H1 (cell line): Measurements from ENCODE around the gene TLCD2. TPM values are rescaled to one million over a fixed set of nuclear protein-coding genes. Genes with fewer than 3 reads are reported as not detected.

Source experiments
- CTCF ChIA-PET: fragments of 300-600 bp; sonication (Branson Sonifier 250); formaldehyde crosslinking; loops from one replicate; lab custom pipeline; 2021; ENCODE audit not compliant: partially characterized antibody; lab: Charles Lee
- POLR2A ChIA-PET: fragments of 300-600 bp; sonication (Branson Sonifier 250); formaldehyde crosslinking; loops from one replicate; lab custom pipeline; 2021; ENCODE audit warnings: inconsistent platforms; ENCODE audit not compliant: partially characterized antibody; lab: Charles Lee
- DNase-seq, 2 experiments: peaks; one replicate each; pipeline versions ENCODE4 v3.0.0 to v3.0.0-alpha.2; 2010 to 2022; ENCODE audit warnings: low spot score in 2 of 2, low read depth in 1 of 2, mixed read lengths in 1 of 2
- FAIRE-seq: peaks from 2 replicates; lab custom pipeline; 2011; peaks lifted over from hg19 to GRCh38; lab: Jason Lieb, UNC
- H2AFZ ChIP-seq: 2 replicates; pipeline ENCODE4 v1.8.1; 2012; ENCODE audit warnings: low read length, inconsistent platforms
- H2AK5ac ChIP-seq: 2 replicates; pipeline ENCODE4 v1.6.1; 2013; ENCODE audit warnings: low read depth, low read length
- H2BK120ac ChIP-seq: replicated peaks from 2 replicates; pipeline ENCODE3; 2013; ENCODE audit warnings: low read depth, low read length, inconsistent platforms
- H2BK12ac ChIP-seq: 2 replicates; pipeline ENCODE4 v1.6.1; 2013; ENCODE audit warnings: low read depth, low read length
- H2BK15ac ChIP-seq: 2 replicates; pipeline ENCODE4 v1.6.1; 2013; ENCODE audit warnings: low read length
- H2BK20ac ChIP-seq: 2 replicates; pipeline ENCODE4 v1.6.1; 2013; ENCODE audit warnings: low read length
- H2BK5ac ChIP-seq: 2 replicates; pipeline ENCODE4 v1.6.1; 2013; ENCODE audit warnings: low read depth, low read length
- H3K14ac ChIP-seq: 2 replicates; pipeline ENCODE4 v1.6.1; 2013; ENCODE audit warnings: inconsistent platforms; ENCODE audit not compliant: insufficient read length
- H3K18ac ChIP-seq: 2 replicates; pipeline ENCODE4 v1.6.1; 2013; ENCODE audit warnings: low read length; ENCODE audit errors: extremely low read depth
- H3K23ac ChIP-seq: 2 replicates; pipeline ENCODE4 v1.6.1; 2013; ENCODE audit warnings: inconsistent platforms; ENCODE audit not compliant: insufficient read length
- H3K23me2 ChIP-seq: 2 replicates; pipeline ENCODE4 v1.6.1; 2013; ENCODE audit warnings: low read depth, low read length
- H3K27ac ChIP-seq: 2 replicates; pipeline ENCODE4 v1.6.1; 2011; ENCODE audit warnings: low read depth, low read length, inconsistent platforms
- H3K27me3 ChIP-seq, 4 experiments: replicated peaks in 1 of 4; 1 replicate in 1 of 4; 2 replicates in 3 of 4; pipeline versions ENCODE4 v1.6.1 to v1.8.1; 2011 to 2013; ENCODE audit warnings: low read length in 3 of 4, mild to moderate bottlenecking in 3 of 4, inconsistent platforms in 2 of 4, mixed read lengths in 2 of 4, moderate library complexity in 1 of 4; ENCODE audit not compliant: control insufficient read depth in 3 of 4, insufficient read depth in 3 of 4; ENCODE audit errors: extremely low read depth in 1 of 4
- H3K36me3 ChIP-seq, 4 experiments: 2 replicates each; pipeline versions ENCODE4 v1.6.1 to v1.8.1; 2011 to 2013; ENCODE audit warnings: mild to moderate bottlenecking in 4 of 4, low read length in 3 of 4, moderate library complexity in 2 of 4, control low read depth in 1 of 4, inconsistent platforms in 1 of 4; ENCODE audit not compliant: insufficient read depth in 4 of 4, control insufficient read depth in 2 of 4
- H3K4ac ChIP-seq: replicated peaks from 2 replicates; pipeline ENCODE3; 2013; ENCODE audit warnings: low read length, low read depth, mixed read lengths, inconsistent platforms; ENCODE audit not compliant: insufficient read length
- H3K4me1 ChIP-seq, 4 experiments: replicated peaks in 1 of 4; 1 replicate in 1 of 4; 2 replicates in 3 of 4; pipeline versions ENCODE4 v1.6.1 to v1.8.1; 2011 to 2013; ENCODE audit warnings: low read length in 3 of 4, inconsistent platforms in 2 of 4, mixed read lengths in 1 of 4; ENCODE audit not compliant: insufficient read depth in 4 of 4, control insufficient read depth in 3 of 4
- H3K4me2 ChIP-seq, 2 experiments: 2 replicates each; pipeline versions ENCODE4 v1.6.1 to v1.8.1; 2011 to 2013; ENCODE audit warnings: low read depth in 2 of 2, low read length in 2 of 2, control low read depth in 1 of 2, inconsistent platforms in 1 of 2, mild to moderate bottlenecking in 1 of 2; ENCODE audit not compliant: insufficient read depth in 1 of 2
- H3K4me3 ChIP-seq, 4 experiments: fragments of 200-600, 300-600 bp in 1 of 4; sonication (generic), shearing (Covaris generic), sonication (Bioruptor Twin) in 1 of 4; 2 replicates each; pipeline versions ENCODE4 v1.5.1 to v1.8.1; 2011 to 2016; ENCODE audit warnings: low read length in 4 of 4, low read depth in 3 of 4, control low read depth in 2 of 4, inconsistent platforms in 2 of 4, mild to moderate bottlenecking in 2 of 4, mixed read lengths in 1 of 4, moderate library complexity in 1 of 4; ENCODE audit not compliant: insufficient read depth in 2 of 4; ENCODE audit errors: extremely low read depth in 1 of 4
- H3K56ac ChIP-seq: replicated peaks from 2 replicates; pipeline ENCODE3; 2013; ENCODE audit warnings: low read depth, mild to moderate bottlenecking, mixed read lengths, low read length, inconsistent platforms; ENCODE audit not compliant: insufficient read length
- H3K79me1 ChIP-seq: 2 replicates; pipeline ENCODE4 v1.6.1; 2013; ENCODE audit warnings: low read depth, low read length, control low read depth
- H3K79me2 ChIP-seq, 2 experiments: 2 replicates each; pipeline versions ENCODE4 v1.6.1 to v1.8.1; 2012 to 2013; ENCODE audit warnings: low read length in 2 of 2, mild to moderate bottlenecking in 2 of 2, inconsistent platforms in 1 of 2; ENCODE audit not compliant: insufficient read depth in 2 of 2, control insufficient read depth in 1 of 2
- H3K9ac ChIP-seq, 4 experiments: replicated peaks in 1 of 4; 1 replicate in 1 of 4; 2 replicates in 3 of 4; pipeline versions ENCODE4 v1.6.1 to v1.8.1; 2011 to 2013; ENCODE audit warnings: low read depth in 3 of 4, low read length in 3 of 4, control low read depth in 2 of 4, mild to moderate bottlenecking in 2 of 4, moderate library complexity in 2 of 4, inconsistent platforms in 1 of 4; ENCODE audit errors: extremely low read depth in 1 of 4
- H3K9me3 ChIP-seq, 2 experiments: 2 replicates each; pipeline versions ENCODE4 v1.6.1 to v1.8.1; 2012 to 2013; ENCODE audit warnings: mild to moderate bottlenecking in 2 of 2, moderate library complexity in 2 of 2, control low read depth in 1 of 2, inconsistent platforms in 1 of 2, low read depth in 1 of 2, low read length in 1 of 2, mixed read lengths in 1 of 2; ENCODE audit not compliant: insufficient read depth in 2 of 2
- H4K20me1 ChIP-seq, 2 experiments: replicated peaks in 1 of 2; 2 replicates each; pipeline versions ENCODE3 to v1.8.1; 2011 to 2013; ENCODE audit warnings: inconsistent platforms in 2 of 2, low read length in 2 of 2, mild to moderate bottlenecking in 1 of 2; ENCODE audit not compliant: insufficient read depth in 2 of 2, control insufficient read depth in 1 of 2
- H4K5ac ChIP-seq: 2 replicates; pipeline ENCODE4 v1.6.1; 2013; ENCODE audit warnings: low read length, low read depth, mixed read lengths, inconsistent platforms; ENCODE audit not compliant: insufficient read length
- H4K8ac ChIP-seq: 2 replicates; pipeline ENCODE4 v1.8.0; 2013; ENCODE audit warnings: mild to moderate bottlenecking, moderate library complexity, low read length, inconsistent platforms; ENCODE audit not compliant: insufficient read depth; ENCODE audit errors: extremely low read depth
- H4K91ac ChIP-seq: replicated peaks from 2 replicates; pipeline ENCODE3; 2013; ENCODE audit warnings: low read length, mixed read lengths, inconsistent platforms; ENCODE audit not compliant: insufficient read length
- CHD2 ChIP-seq: IDR thresholded peaks from 2 replicates; pipeline ENCODE4 v1.6.1; 2012; ENCODE audit warnings: low read length, improper control_type of control experiment
- E2F6 ChIP-seq: IDR thresholded peaks from 2 replicates; pipeline ENCODE4 v1.6.1; 2012; ENCODE audit warnings: inconsistent platforms
- GABPA ChIP-seq: IDR thresholded peaks from 2 replicates; pipeline ENCODE4 v1.6.1; 2011; ENCODE audit warnings: mild to moderate bottlenecking, low read length, moderate library complexity, borderline replicate concordance; ENCODE audit not compliant: insufficient read depth
- JUND ChIP-seq: IDR thresholded peaks from 2 replicates; pipeline ENCODE4 v1.6.1; 2011; ENCODE audit warnings: mild to moderate bottlenecking, improper control_type of control experiment, low read length
- KDM1A ChIP-seq: fragments of 200-600, 300-600 bp; sonication (generic); IDR thresholded peaks from 2 replicates; pipeline ENCODE4 v1.7.1; 2016; ENCODE audit warnings: mild to moderate bottlenecking, low read length, borderline replicate concordance
- MAX ChIP-seq: IDR thresholded peaks from 2 replicates; pipeline ENCODE4 v1.6.1; 2012; ENCODE audit warnings: inconsistent platforms
- SIRT6 ChIP-seq: IDR thresholded peaks from one replicate; pipeline ENCODE4 v1.7.1; 2012; ENCODE audit warnings: low read length, inconsistent platforms
- SP1 ChIP-seq: IDR thresholded peaks from 2 replicates; pipeline ENCODE4 v1.6.1; 2011; ENCODE audit warnings: low read depth, low read length
- SRF ChIP-seq: IDR thresholded peaks from 2 replicates; pipeline ENCODE4 v1.6.1; 2011; ENCODE audit warnings: mild to moderate bottlenecking, low read depth, low read length, moderate library complexity
- TEAD4 ChIP-seq: IDR thresholded peaks from 2 replicates; pipeline ENCODE4 v1.6.1; 2012; ENCODE audit warnings: low read depth, low read length, inconsistent platforms, mixed read lengths
- ZNF274 ChIP-seq: IDR thresholded peaks from 2 replicates; pipeline ENCODE4 v1.7.0; 2012; ENCODE audit warnings: low read length, borderline replicate concordance; ENCODE audit errors: extremely low read depth
- WGBS, 2 experiments: shearing (Covaris generic) in 1 of 2; methylation state at CpG; one replicate each; pipeline versions ENCODE4 v1.1.6 to v1.1.7; 2013 to 2015; ENCODE audit warnings: low lambda C conversion rate in 2 of 2, mixed read lengths in 2 of 2, inconsistent platforms in 1 of 2, low coverage in 1 of 2, missing lambda C conversion rate in 1 of 2; ENCODE audit not compliant: insufficient replicate concordance in 2 of 2, insufficient coverage in 1 of 2, insufficient read length in 1 of 2; ENCODE audit errors: extremely low coverage in 1 of 2, missing lambda C conversion rate in 1 of 2; 5-methylcytosine and 5-hydroxymethylcytosine counted together
- polyA plus RNA-seq, 7 experiments: library from polyadenylated mRNA; depleted of rRNA in 3 of 7; stranded (reverse) in 5 of 7; unstranded in 2 of 7; fragments of >200 nt in 5 of 7; fragments of 200-250 nt in 2 of 7; gene quantifications; 1 replicate in 5 of 7; 2 replicates in 1 of 7; 4 replicates in 1 of 7; pipeline versions ENCODE4 v1.2.1 to v1.2.3, GENCODE V29; 2011 to 2013; ENCODE audit warnings: missing spikeins in 2 of 7, mixed read lengths in 2 of 7
- total RNA-seq: library from RNA; stranded (reverse); fragmentation: NEBNext Ultra II Directional; extraction: Animal tissue kit (Norgen Biotek cat#: 25700); gene quantifications from 2 replicates; pipeline ENCODE4 v1.2.1, GENCODE V29; 2021

Gene TLCD2
- total and polyA plus RNA-seq, 2 of the 8 experiments (the other 6 are each of a cell fraction or from before 2014, with no cell fraction given): 0.47 to 1.4 TPM

DNA sequence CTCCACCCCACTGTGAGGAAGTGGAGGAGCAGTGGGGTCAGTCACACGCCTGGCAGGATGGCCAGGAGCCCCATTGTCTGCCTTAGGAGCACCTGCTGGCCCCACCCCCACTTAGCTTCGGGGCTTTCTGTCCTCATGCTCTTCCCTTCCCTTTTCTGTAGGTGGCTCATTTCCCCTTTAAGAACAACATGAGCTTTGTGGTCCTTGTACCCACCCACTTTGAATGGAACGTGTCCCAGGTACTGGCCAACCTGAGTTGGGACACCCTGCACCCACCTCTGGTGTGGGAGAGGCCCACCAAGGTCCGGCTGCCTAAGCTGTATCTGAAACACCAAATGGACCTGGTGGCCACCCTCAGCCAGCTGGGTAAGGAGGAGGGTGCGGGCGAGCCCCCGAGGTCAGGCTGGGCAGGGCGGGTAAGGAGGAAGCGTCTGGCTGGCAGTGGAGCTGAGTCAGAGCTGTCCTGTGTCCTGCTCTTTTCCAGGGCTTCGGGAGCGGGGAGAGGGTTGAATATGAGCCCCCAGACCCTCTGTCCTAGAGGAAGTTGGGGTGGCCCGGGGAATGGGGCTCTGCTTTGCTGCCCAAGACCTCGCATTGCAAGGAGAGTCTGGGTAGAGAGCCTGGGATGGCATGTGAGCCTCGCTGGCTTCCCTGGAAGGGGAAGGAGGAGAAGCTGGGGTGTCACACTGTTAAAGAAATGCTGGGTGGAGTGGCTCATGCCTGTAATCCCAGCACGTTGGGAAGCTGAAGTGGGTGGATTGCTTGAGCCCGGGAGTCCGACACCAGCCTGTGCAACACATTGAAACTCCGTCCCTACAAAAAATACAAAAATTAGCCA, 42.5 kb upstream of the TLCD2 start:
- no peak for FAIRE-seq
- ChIA-PET CTCF (interaction anchor here (0.6 to 6.8 kb wide), 14 partner anchors 10 to 302 kb away, joined by 3 to 48 read pairs (median 4); partner anchors contain the start of genes SERPINF1 and WDR81), POLR2A (interaction anchor here (0.6 to 5.2 kb wide), 8 partner anchors 9 to 78 kb away, joined by 3 to 30 read pairs (median 7); partner anchors contain the start of genes SERPINF1, SERPINF2 and WDR81)
- Histone ChIP-seq H3K9ac (no peak overlapping the region), H3K27me3 (no peaks in the 10 kb centered on the region), H3K23me2 (no peaks in the 10 kb centered on the region), H2BK5ac (peak overlapping the region; percentile 36; the same call in 1 of the 2 replicates), H3K4me1 (peaks cover 0 to 16% (median 11%) of the 10 kb centered on the region in 4 experiments; a peak in 6 of 7 replicates), H2BK20ac (peak overlapping the region; percentile 98; the same call in 1 of the 2 replicates), H3K9me3 (no peaks in the 10 kb centered on the region), H2AFZ (peak overlapping the region; percentile 43; the same call in 1 of the 2 replicates), H3K4me2 (peak overlapping the region; percentile 20 to 52; a peak in 3 of 4 replicates), H3K56ac (no peak overlapping the region), H3K4me3 (peak overlapping the region in 1 of 4 experiments; percentile 33; a peak in 1 of 8 replicates), H3K79me1 (no peaks in the 10 kb centered on the region), H2AK5ac (0 out of 2 replicates have a peak overlapping the region, but pooled peaks have one; percentile 3), H3K14ac (no peak overlapping the region), H2BK12ac (peak overlapping the region; percentile 68; the same call in 1 of the 2 replicates), H4K91ac (peak overlapping the region; percentile 95), H4K8ac (peak overlapping the region; percentile 22; the same call in 1 of the 2 replicates), H3K79me2 (no peaks in the 10 kb centered on the region), H4K5ac (peak overlapping the region; percentile 55), H4K20me1 (no peaks in the 10 kb centered on the region), H2BK120ac (peak overlapping the region; percentile 55), H3K18ac (peak overlapping the region; percentile 68), H3K4ac (peak overlapping the region; percentile 71), H3K27ac (no peak overlapping the region), H3K36me3 (no peaks in the 10 kb centered on the region), H2BK15ac (no peak overlapping the region), H3K23ac (no peak overlapping the region)
- 60% methylated on average over 16 of the region's 18 CpGs; no CpG with 5 or more reads in 1 of the 2 experiments for WGBS, 2 experiments
- TF ChIP-seq KDM1A (no peak), MAX (peak; percentile 98), JUND (no peak), ZNF274 (no peak), SRF (no peak), CHD2 (no peak), SP1 (no peak), TEAD4 (no peak), GABPA (no peak), SIRT6 (no peak), E2F6 (peak; percentile 94)
- no peak for DNase-seq
